Left ventricle myocardium inferior (tissue), 1 donor: ENCODE measurements around the gene SAYSD1. TPM values are rescaled to one million over a fixed set of nuclear protein-coding genes. Genes with fewer than 3 reads are reported as not detected.

Source experiments
- DNase-seq: peaks from one replicate; pipeline ENCODE4 v3.0.0-alpha.2; 2020
- H3K27ac ChIP-seq: fragments of 200-600 bp; replicated peaks from 2 replicates; pipeline ENCODE4 v1.8.0; 2021
- H3K27me3 ChIP-seq: fragments of 200-600 bp; 2 replicates; pipeline ENCODE4 v1.8.0; 2021; ENCODE audit warnings: low read depth
- H3K36me3 ChIP-seq: fragments of 200-600 bp; 2 replicates; pipeline ENCODE4 v1.8.0; 2021
- H3K4me1 ChIP-seq: fragments of 200-600 bp; 2 replicates; pipeline ENCODE4 v1.8.0; 2021
- H3K4me3 ChIP-seq: fragments of 200-600 bp; 2 replicates; pipeline ENCODE4 v1.8.0; 2021; ENCODE audit warnings: mild to moderate bottlenecking, moderate library complexity
- H3K9me3 ChIP-seq: fragments of 200-600 bp; replicated peaks from 2 replicates; pipeline ENCODE4 v1.8.0; 2021
- CTCF ChIP-seq: fragments of 200-600 bp; IDR thresholded peaks from 2 replicates; pipeline ENCODE4 v1.8.0; 2021; ENCODE audit warnings: antibody characterized with exemption, mild to moderate bottlenecking, borderline replicate concordance
- intact Hi-C: fragments of 100-400 bp; cut with micrococcal nuclease; formaldehyde crosslinking; loops from one replicate; pipeline ENCODE4 v1.11.0; 2022
- total RNA-seq: library from RNA; stranded (reverse); fragmentation: NEBNext Ultra II Directional; extraction: Animal tissue kit (Norgen Biotek cat#: 25700); gene quantifications from one replicate; pipeline ENCODE4 v1.2.1, GENCODE V29; 2021
- donor health status: DM: no; HTN: yes; CAD: no; lungs with severe emphysema.

SAYSD1 gene
- total RNA-seq, 1 donor from 2014 or later, result 10.0 TPM

- Histone ChIP-seq H3K4me1 (peaks cover 8% of the 10 kb centered on the region), H3K9me3 (no peaks in the 10 kb centered on the region), H3K27ac (no peak overlapping the region), H3K36me3 (no peaks in the 10 kb centered on the region), H3K27me3 (no peaks in the 10 kb centered on the region), H3K4me3 (no peak overlapping the region)
- no peak for TF ChIP-seq CTCF
- no peak for DNase-seq
- intact Hi-C loops, result no loop called here
These were observed 39.0 kb downstream of the SAYSD1 start for GRCh38 chr6:39075807-39076622.

- H3K4me3 ChIP-seq, result no peak overlapping the region
- H3K27ac ChIP-seq, result no peak overlapping the region
- no peaks in the 10 kb centered on the region for H3K36me3 ChIP-seq
- peaks cover 8% of the 10 kb centered on the region for H3K4me1 ChIP-seq
- H3K9me3 ChIP-seq, result no peaks in the 10 kb centered on the region
- no peak for TF ChIP-seq CTCF
- intact Hi-C loops, result no loop called here
- DNase-seq, result no peak
- no peaks in the 10 kb centered on the region for H3K27me3 ChIP-seq
These were observed 39.8 kb downstream of the SAYSD1 start for GRCh38 chr6:39075010-39075686.

- intact Hi-C loops, result no loop called here
- H3K4me1 ChIP-seq, result peaks cover 8% of the 10 kb centered on the region
- no peak for DNase-seq
- H3K27ac ChIP-seq, result no peak overlapping the region
- H3K4me3 ChIP-seq, result no peak overlapping the region
- no peak for TF ChIP-seq CTCF
- H3K9me3 ChIP-seq, result no peaks in the 10 kb centered on the region
- no peaks in the 10 kb centered on the region for H3K36me3 ChIP-seq
- H3K27me3 ChIP-seq, result no peaks in the 10 kb centered on the region
These were observed 40.5 kb downstream of the SAYSD1 start for GRCh38 chr6:39074486-39074885.

- intact Hi-C loops, result no loop called here
- TF ChIP-seq CTCF, result no peak
- Histone ChIP-seq H3K27me3 (no peaks in the 10 kb centered on the region), H3K4me1 (peaks cover 8% of the 10 kb centered on the region), H3K27ac (no peak overlapping the region), H3K4me3 (no peak overlapping the region), H3K36me3 (no peaks in the 10 kb centered on the region), H3K9me3 (no peaks in the 10 kb centered on the region)
- no peak for DNase-seq
These were observed 41.3 kb downstream of the SAYSD1 start for GRCh38 chr6:39073471-39074355.

- peaks cover 8% of the 10 kb centered on the region for H3K4me1 ChIP-seq
- intact Hi-C loops, result no loop called here
- H3K4me3 ChIP-seq, result no peak overlapping the region
- no peak for TF ChIP-seq CTCF
- H3K9me3 ChIP-seq, result no peaks in the 10 kb centered on the region
- no peak for DNase-seq
- no peaks in the 10 kb centered on the region for H3K27me3 ChIP-seq
- no peaks in the 10 kb centered on the region for H3K36me3 ChIP-seq
- no peak overlapping the region for H3K27ac ChIP-seq
These were observed 42.2 kb downstream of the SAYSD1 start for GRCh38 chr6:39072830-39073229.
